ENCODE results near the gene ZNF618. TPM values are rescaled to one million over a fixed set of nuclear protein-coding genes. Genes with fewer than 3 reads are reported as not detected.

ZNF618 gene
- total RNA-seq, 4 donors from 2014 or later: 2.1 to 6.2 (median 4.1) TPM

- TF ChIP-seq EP300 (IDR thresholded peaks at IDR 0.05) (no peak), POLR2A (IDR thresholded peaks at IDR 0.05) (no peak), CTCF (IDR thresholded peaks at IDR 0.05) (no peak), POLR2AphosphoS5 (IDR thresholded peaks at IDR 0.05) (no peak)
- Histone ChIP-seq H3K9me3 (peaks cover 0 to 11% (median 0%) of the 10 kb centered on the region in 3 donors), H3K36me3 (peaks cover 0 to 77% of the 10 kb centered on the region in 2 donors), H3K4me3 (no peak overlapping the region), H3K27ac (no peak overlapping the region), H3K4me1 (no peaks in the 10 kb centered on the region), H3K27me3 (no peaks in the 10 kb centered on the region)
- no peak for ATAC-seq
- WGBS, 2 donors (ENCODE audit: low coverage in 1 of 2): 95 to 97% methylated on average over 4 to 6 of the region's 18 CpGs
Measured at GRCh38 chr9:114035845-114036801, 160.0 kb downstream of the ZNF618 start.

- H3K9me3 ChIP-seq: peaks cover 0 to 11% (median 0%) of the 10 kb centered on the region in 3 donors
- no peak overlapping the region for H3K4me3 ChIP-seq
- peaks cover 0 to 77% of the 10 kb centered on the region in 2 donors for H3K36me3 ChIP-seq
- 77 to 100% methylated on average over 1 to 3 of the region's 5 CpGs for WGBS, 2 donors (ENCODE audit: low coverage in 1 of 2)
- no peak for TF ChIP-seq CTCF (IDR thresholded peaks at IDR 0.05)
- no peak for TF ChIP-seq EP300 (IDR thresholded peaks at IDR 0.05)
- no peak for TF ChIP-seq POLR2AphosphoS5 (IDR thresholded peaks at IDR 0.05)
- TF ChIP-seq POLR2A (IDR thresholded peaks at IDR 0.05): no peak
- no peaks in the 10 kb centered on the region for H3K27me3 ChIP-seq
- H3K4me1 ChIP-seq: no peaks in the 10 kb centered on the region
- H3K27ac ChIP-seq: no peak overlapping the region
- no peak for ATAC-seq
Measured at GRCh38 chr9:114037249-114037648, 161.1 kb downstream of the ZNF618 start.

- 77 to 83% methylated on average over 7 to 8 of the region's 19 CpGs for WGBS, 2 donors (ENCODE audit: low coverage in 1 of 2)
Measured at GRCh38 chr9:114037961-114038723, 162.0 kb downstream of the ZNF618 start.

DNA sequence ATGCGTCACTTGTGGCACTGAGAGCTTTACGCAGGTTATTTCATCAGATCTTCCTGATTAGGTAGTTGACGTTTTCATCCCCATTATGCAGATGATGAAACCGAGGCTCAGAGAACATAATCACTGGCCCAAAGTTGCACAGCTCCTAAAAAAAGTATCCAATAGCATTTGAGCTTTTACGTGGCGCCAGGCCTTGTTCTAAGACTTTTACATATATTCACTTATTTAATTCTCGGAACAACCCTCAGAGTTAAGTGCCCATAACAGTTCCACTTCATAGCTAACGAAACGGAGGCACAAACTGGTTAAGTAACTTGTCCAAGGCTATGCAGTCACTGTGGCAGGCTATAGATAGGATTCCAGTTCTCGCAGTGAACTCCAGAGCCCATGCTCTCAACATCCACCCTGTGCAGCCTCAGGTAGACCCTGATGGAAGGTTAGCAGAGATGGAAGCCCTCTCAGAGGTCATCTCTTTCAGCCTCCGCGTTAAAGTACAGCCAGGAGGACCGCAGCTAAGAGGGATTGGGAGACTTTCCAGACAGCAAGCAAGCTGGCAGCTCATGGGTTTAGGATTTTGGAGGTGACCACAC lies 162.7 kb downstream of the ZNF618 start:
- H3K27ac ChIP-seq: no peak overlapping the region
- H3K4me1 ChIP-seq: no peaks in the 10 kb centered on the region
- no peak for ATAC-seq
- TF ChIP-seq EP300 (IDR thresholded peaks at IDR 0.05) (no peak), POLR2A (IDR thresholded peaks at IDR 0.05) (no peak), CTCF (IDR thresholded peaks at IDR 0.05) (no peak), POLR2AphosphoS5 (IDR thresholded peaks at IDR 0.05) (no peak)
- no peaks in the 10 kb centered on the region for H3K27me3 ChIP-seq
- H3K36me3 ChIP-seq: peaks cover 0 to 73% of the 10 kb centered on the region in 2 donors
- WGBS, 2 donors (ENCODE audit: low coverage in 1 of 2): 94 to 96% methylated on average over 6 to 8 of the region's 13 CpGs
- H3K9me3 ChIP-seq: peaks cover 0 to 11% (median 0%) of the 10 kb centered on the region in 3 donors
- no peak overlapping the region for H3K4me3 ChIP-seq

More at GRCh38 chr9:114037961-114038723, 162.0 kb downstream of the ZNF618 start:
- Histone ChIP-seq H3K27me3 (no peaks in the 10 kb centered on the region), H3K4me1 (no peaks in the 10 kb centered on the region), H3K36me3 (peaks cover 0 to 77% of the 10 kb centered on the region in 2 donors), H3K9me3 (peaks cover 0 to 11% (median 0%) of the 10 kb centered on the region in 3 donors), H3K27ac (no peak overlapping the region), H3K4me3 (no peak overlapping the region)
- no peak for TF ChIP-seq POLR2A (IDR thresholded peaks at IDR 0.05)
- no peak for TF ChIP-seq POLR2AphosphoS5 (IDR thresholded peaks at IDR 0.05)
- TF ChIP-seq EP300 (IDR thresholded peaks at IDR 0.05): no peak
- no peak for TF ChIP-seq CTCF (IDR thresholded peaks at IDR 0.05)
- ATAC-seq: no peak
